Nucleus accumbens (tissue), 56 donors: ENCODE results near the gene ADCY4.
A peak's percentile ranks its signal among the peaks of the same experiment; 100 is the strongest.

Experiments used
- DNase-seq, 56 donors: peaks; one replicate each; lab custom pipeline; 2025; lab: John Stamatoyannopoulos, UW

Gene ADCY4

DNA sequence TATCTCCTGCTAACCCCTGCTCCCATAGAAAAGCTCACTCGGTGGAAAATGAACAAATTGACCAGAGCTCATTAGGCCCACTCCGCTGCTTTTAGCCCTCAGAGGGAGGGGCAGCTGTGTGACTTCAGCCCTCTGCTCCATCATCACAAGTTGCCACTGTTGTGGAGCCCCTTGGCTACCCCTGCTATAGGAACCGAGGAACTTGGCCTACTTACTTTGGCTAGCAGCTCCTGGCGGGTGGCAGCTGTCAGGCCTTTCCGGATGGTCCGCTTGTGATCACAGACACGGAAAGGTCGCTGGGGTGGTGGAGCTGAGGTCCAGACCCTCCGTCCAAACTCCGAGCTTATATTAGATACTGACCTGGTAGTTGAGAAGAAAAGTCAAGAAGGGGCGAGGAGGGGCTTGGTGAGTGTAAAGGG, 27.7 kb downstream of the ADCY4 start:
- no peak for DNase-seq

DNA sequence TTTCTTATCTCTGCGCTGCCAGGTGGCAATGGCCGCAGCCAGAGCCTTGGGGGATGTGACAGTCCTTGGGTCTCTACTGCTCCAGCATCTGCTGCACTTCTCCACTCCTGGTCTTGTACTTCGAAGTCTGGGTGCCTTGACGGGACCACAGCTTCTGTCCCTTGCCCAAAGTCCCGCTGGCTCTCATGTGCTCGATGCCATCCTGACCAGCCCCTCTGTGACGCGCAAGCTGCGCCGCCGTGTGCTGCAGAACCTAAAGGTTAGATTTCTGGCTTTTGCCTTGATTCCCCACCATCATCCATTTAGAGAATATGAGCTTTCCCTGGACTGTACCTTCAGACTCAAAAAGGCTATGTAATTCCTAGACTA, 30.9 kb downstream of the ADCY4 start:
- no peak for DNase-seq

DNA sequence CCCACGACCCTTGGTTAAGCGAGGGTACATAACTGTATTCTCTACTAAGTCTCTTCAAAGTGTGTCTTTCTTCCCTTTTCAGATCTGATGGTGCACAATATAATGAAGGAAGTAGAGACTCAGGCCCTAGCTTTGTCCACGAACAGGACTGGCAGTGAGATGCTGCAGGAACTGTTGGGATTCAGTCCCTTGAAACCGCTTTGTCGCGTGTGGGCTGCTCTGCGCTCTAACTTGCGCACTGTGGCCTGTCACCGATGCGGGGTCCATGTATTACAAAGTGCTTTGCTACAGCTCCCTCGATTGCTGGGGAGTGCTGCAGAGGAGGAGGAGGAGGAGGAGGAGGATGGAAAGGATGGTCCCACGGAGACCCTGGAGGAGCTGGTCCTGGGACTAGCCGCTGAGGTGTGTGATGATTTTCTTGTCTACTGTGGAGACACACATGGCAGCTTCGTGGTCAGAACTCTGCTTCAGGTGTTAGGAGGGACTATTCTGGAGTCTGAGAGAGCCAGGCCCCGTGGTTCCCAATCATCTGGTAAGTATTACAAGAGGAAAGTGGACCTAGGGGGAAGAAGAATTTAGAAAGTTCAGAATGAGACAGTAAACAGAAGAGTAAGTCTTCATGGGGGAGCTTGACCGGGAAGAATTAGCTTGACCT, 34.4 kb downstream of the ADCY4 start:
- no peak for DNase-seq

DNA sequence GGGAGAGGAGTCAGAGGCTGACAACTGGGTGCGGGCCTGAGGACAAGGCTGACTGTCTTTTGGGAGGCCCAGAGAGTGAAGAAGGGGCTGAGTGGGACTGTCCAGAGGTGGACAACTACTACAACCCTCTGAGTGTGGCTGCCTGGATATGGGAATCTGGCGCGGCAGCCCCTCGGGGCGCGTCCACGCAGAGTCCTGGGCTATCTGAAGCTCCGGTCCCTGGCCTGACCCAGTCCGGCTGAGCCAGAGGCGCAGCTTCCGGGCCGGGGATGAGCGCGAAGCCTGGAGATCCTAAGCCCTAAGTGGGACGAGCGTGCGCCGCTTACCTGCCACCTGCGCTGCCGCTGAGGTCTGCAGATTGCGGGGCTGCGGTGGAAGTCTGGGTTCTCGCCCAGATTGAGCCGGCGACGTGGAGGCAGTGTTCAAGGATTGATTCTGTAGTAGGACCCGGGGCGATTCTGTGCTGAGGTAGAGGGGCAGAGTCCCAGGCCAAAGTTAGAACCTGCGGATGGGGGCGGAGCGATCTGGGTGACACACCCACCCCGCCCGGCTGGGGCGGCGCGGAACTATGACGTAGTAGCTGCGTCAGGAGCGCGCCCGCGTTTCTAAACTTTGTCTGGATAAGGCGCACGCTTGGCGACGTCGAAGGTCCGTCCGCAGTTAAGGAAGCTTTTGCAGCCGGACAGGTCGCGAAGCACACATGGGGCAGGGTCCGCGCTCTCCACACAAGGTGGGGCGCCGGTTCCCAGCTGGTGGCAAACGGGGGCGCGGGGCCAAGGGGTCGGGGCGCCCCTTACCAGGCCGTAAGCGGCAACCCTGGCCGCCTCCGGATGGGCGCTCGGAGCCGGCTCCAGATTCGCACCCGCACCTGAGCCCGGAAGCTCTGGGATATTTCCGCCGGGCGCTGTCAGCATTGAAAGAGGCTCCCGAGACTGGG, 35.3 kb downstream of the ADCY4 start, which contains the start of the genes DHRS1 and NOP9:
DHRS1 (minus strand) TSS at position 526 of the 937 bp plus-strand sequence. CDS start 674 bp downstream, outside the sequence.
NOP9 (plus strand) TSS at position 596 of the 937 bp plus-strand sequence; CDS start at position 701, 105 bp downstream.
- peak in 55 of 56 donors; percentile 43 to 93 (median 80) for DNase-seq

DNA sequence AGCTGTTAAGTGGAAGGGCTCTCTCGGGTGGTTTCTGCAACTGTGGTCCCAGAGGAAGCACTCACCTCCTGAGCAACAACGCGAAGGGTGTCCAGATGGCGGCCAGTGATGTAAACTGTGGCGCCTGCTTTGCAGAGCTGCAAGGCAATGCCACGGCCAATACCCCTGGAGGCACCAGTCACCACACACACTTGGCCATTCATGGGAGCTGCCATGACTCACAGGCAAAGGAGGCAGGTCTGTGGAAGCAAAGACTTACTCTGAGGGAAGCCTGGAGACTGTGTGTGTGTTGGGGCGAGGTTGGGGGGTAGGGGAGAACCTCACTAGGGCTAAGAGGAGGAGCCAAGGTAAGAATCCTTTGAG, 36.0 kb downstream of the ADCY4 start:
- peak in 1 of 56 donors; percentile 29 for DNase-seq

DNA sequence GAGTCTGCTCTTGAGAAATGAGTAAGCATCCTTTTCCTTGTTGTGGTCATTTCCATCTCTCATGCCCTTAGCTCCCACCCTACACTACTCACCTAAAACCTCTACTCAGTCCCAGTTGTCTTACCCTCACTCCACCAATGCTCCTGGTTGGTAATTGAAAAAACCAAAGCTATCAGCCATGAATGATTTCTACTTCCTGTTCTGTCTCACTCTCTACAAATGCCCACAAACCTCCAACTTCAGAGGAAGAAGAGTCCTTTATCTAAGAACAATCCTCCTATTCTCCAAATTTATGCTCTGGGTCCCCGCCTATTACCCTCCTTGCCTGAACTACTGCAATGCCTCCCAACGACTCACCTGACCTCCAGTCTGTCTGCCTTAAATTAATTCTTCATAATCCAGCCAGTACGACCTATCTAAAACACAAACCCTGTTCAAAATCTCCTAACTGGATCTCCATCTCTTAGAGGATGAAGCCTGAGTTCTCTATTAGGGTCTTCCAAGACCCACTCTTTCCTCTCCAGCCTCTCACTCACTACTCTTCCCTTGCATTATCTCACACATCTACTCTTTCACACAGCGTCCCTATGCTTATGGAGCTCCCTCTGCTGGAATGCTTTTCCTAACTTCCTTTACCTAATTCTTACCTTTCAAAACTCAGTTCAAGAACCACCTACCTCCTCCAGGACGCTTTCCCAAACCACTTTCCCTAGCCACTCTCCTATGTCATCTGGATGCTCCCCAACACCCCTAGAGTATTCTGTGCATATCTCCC, 37.5 kb downstream of the ADCY4 start:
- DNase-seq = no peak

DNA sequence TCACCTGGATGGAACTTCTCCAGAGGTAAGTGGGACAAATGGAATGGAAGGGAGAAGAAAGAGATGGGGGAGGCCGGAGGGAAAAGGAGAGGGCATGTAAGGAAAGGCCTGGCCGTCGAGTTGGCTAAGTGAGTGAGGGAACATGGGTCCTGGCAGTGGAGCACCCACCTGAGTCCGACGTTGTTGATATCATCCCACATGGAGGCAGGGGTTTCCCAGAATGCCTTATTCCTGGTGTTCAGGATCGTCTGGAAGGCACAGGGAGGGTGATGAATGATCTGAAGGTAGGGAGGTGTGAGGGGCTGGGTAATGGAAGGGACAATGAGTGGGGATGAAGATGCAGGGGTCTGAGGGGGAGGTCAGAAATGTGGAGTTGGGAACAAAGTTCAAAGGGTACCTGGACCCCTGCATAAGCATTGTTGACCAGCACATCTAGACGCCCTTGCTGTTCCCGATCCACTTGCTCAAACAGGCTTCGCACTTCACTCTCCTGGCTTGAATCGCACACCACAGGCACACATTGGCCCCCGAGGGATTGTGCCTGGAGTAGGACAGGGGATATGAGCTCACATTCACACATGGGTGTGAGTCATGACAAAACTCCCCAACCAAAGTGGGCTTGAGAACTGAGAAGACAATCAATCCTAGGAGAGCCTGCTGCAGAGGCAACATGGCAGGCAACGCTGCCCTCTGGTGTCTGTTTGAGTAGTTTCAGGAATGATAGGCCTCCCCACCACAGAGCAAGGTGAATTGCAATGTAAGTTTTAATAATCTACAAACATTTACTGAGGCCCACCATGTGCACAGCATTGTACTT, 38.3 kb downstream of the ADCY4 start:
- peak in 41 of 56 donors; percentile 8 to 69 (median 36) for DNase-seq

DNA sequence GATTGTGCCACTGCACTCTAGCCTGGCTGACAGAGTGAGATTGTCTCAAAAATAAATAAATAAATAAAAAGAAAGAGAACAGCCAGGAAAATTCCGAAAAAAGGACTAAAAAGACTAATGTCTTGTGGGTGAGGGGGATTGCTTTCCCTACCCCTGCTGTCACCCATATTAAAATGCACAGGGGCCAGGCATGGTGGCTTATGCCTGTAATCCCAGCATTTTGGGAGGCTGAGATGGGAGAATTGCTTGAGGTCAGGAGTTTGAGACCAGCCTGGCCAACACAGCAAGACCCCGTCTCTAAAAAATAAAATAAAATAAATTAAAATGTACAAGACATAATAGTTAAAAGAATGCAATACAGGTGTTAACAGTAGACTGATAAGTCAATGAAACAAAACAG, 41.3 kb downstream of the ADCY4 start:
- no peak for DNase-seq

DNA sequence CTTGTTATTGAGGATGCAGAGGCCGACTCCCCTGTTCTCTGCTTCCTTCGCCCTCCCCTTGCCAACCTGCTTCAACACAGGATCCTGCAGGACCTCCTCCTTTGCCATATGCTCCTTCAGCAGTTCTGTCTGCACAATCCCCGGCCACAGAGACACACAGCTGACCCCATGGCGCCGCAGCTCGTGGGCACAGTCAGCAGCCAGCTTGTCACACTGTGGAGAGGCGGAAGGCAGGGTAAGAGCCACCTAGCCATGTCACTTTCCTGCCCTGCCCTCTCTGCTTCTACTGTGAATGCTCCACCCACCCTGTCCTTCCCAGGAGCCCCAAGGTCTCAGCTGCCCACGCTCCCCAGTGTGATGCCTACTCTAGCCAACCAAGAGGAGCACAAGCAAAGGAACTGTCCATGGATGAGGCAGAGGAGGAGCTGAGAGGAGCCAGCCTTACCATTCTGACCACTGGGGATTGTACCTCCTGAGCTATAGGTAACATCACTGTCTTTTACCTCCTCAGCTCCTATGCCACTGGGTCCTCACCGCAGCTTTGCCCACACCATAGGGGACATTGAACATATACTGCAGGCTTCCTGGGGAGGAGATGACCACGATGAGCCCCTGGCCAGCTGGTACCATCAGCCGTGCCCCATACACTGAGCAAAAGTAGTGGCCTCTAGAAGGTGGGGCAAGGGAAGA, 42.6 kb downstream of the ADCY4 start:
- DNase-seq = no peak

DNA sequence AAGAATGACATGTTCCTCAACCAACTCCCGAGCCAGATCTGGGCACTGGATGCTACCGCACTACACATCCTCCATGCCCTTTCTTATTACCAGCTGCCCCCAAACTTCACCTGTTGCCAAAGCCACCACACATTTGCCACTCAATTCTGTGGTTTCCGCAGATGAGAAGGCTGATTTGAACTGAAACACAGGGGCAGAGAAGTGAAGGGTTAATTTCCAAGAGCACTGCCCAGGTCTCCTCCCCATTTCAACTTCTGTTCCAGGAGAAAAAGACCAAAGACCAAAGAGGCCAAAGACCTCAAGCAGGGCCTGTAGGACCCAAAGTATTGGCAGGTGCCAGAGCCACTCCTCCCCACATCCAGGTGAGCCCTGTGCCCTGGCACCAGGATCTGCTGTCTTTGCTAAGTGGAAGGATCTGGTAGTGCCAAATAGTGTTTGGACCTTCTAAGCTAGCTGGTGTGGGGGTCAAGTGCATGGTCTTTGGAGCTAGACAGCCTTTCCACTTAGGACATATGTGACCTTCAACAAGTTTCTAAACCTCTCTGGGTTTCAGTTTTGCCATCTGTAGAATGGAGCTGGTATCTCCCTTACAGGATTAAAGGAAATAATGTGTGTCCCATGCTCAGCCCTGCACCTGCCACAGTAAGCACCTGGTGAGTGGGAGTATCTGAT, 43.3 kb downstream of the ADCY4 start:
- DNase-seq = no peak

DNA sequence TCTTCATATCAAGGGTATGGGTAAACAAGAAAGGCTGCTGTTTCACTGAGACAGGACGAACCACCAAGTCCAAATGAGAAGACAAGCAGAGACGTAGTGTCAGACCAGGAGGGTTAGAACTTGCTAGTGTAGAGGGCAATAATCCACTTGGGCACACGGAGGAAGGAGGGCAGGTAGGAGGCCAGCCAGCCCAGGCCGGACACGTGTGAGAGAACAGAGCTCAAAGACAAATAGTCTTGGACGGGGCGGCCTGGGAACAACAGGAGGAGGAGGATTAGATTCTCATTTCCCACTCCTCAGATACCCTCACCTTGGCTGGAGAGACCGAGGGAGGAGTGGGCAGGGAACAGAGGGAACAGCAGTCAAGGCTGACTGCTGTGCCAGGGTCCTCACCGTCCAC, 44.1 kb downstream of the ADCY4 start:
- DNase-seq = no peak

DNA sequence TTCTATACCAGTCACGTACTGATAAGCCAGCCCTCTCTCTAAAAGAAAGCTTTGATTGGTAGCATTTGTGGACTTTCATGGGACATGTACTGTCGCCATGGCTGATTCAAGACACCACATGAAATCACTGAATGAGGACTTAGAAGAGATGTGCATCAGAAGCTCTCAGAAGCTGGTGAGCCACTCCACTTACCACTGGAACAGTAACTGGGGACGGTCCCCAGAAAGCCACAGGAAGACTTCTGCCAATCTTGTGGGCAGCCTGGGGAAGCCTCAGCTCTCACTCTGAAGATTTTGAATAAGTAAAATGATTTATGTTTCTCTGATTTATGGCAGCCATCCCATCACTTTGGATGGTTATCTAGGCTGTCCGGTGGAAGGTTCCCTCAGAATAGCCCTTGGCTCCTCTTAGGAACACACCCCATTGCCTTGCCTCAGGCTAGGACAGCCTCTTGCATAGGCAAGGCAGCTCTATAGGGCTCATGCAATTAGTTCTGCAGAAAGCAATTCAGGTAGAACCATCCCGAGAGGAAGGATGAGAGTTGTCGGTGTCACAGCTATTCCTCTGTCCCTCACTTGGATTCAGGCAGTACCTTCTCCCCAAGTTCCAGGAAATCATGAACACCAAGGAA, 45.1 kb downstream of the ADCY4 start:
- no peak for DNase-seq

DNA sequence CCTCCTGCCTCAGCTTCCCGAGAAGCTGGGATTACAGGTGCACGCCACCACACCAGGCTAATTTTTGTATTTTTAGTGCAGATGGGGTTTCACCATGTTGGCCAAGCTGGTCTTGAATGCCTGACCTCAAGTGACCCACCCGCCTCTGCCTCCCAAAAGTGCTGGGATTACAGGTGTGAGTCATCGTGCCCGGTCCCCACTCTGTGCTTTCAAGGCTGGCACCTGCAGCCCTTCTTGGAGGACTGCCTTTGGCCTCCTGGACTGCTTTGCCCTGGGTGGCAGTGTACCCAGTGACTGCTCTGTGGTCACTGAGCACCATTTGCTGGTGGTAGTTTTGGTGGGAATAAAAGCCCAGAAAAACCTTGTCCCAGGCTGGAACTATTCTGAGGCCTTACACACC, 47.9 kb downstream of the ADCY4 start:
- no peak for DNase-seq

DNA sequence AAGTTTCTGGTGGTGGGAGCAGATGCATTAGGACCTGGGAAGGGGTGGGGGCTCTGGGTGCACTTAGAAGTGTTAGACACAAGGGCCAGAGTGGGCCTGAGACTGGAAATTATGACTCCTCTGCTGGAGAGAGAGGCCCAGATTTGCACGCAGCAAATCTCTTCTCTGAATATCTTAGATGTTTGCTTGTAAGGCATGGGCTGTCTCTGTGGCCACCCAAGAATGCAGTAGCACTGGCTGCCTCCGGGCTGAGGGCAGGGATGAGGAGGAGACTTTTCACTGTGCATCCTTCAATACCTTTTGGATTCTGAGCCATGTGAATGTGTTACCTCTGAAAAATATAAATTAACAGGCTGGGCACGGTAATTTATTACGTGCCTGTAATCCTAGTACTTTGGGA, 49.5 kb downstream of the ADCY4 start:
- DNase-seq = no peak

DNA sequence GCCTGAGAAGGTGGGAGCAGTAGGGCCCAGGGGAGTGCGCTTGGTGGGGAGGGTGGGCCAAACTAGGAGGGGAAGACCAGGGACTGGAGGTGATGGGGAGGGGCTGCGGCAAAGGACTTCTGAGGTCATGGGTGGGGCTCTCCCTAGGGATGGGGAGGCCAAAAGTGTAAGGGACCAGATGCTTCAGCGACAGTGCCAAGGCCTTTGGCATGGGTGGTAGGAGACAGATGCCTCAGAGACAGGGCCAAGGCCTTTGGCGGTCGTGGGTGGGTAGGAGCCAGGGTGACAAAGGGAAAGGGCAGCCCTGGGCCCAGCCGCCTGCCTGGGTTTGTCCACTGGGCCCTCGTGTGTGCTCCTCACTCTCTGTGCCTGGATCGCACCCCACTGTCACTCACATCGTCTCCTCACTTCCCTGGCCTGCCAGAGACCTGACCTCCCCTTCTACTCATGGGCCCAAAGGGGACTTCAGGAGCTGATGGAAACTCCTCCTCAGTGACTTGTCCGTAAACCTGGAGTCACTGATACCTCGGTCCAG, 50.3 kb downstream of the ADCY4 start:
- DNase-seq = no peak

DNA sequence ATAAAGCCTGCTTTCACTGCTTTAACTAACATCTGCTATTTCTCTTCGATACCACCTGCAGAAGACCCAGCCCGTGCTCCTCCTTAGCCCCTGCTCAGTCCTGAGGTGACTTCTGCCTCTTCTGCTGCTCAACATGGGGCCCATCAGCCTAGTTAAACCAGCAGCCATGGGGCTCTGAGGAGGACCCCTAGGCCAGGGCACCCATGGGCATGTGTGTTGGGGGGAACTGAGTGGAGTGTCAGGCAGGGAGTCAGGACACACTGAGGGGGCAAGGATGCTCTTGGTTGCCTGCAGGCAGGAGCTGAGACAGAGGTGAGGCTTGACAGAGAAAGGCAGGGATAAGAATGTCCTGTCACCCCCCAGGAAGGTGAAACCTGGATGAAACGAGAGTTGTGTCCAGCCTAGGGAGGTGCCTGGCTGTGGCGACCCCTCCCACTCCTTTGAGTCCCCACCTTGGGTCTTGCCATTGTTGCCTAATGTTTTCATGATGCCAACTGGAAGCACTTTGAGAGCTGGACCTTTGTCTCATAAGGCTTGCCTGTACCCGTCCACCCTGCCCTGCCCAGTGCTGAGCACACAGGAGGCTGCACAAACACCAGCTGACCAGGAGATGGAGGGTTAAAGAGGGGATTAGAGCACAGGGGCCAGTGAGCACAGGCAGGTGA, 50.9 kb downstream of the ADCY4 start:
- DNase-seq = no peak

DNA sequence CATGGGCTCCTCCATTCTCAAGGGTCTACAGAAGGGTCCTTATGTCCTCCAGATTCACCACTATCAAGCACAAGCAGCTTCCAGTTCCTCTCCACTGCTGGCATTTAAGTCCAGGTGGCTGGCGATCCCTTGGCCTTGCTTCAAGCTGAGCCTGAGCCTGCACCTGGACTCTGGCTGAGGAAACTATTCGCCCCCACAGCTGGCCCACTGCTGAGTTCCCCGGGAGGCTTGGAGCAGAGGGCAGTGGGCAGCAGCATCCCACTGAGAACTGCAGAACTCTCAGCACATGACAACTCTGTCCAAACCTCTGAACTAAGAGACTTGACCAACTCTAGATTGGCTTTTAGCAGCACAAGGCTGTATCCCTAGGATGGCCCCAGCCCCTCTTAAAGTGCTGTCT, 52.1 kb downstream of the ADCY4 start:
- no peak for DNase-seq

DNA sequence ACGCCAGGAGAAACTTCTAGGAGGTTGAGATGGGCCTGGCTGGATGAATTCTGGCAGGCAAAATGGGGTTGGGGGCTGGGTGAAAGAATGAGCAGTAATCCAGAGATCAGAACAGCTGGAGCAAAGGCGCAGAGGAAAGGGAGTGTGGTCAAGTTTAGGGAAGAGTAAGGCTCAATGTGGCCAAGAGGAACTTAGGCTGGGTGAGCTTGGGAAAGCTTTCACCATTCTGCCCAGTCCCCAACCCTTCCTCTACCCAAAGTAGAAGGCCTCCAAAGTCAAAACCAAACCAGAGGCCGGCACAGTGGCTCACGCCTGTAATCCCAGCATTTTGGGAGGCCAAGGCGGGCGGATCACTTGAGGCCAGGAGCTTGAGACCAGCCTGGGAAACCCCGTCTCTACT, 53.2 kb downstream of the ADCY4 start:
- DNase-seq = no peak
